OCI-LY1 (cell line): ENCODE results near the gene WHRN.

Experiments
- EZH2 ChIP-seq: fragments of 200-600 bp; sonication (generic), shearing (Covaris generic); IDR thresholded peaks from 2 replicates; pipeline ENCODE4 v1.8.0; 2017; ENCODE audit warnings: borderline replicate concordance, mixed run types, mild to moderate bottlenecking, antibody characterized with exemption, low read length, moderate library complexity, mixed read lengths
- TF ChIP-seq, protein P1 (sequence below): fragments of 200-600 bp; sonication (generic), shearing (Covaris generic); IDR thresholded peaks from 2 replicates; pipeline ENCODE4 v1.5.1; 2017; ENCODE audit warnings: mild to moderate bottlenecking, antibody characterized with exemption, low read length, moderate library complexity, mixed read lengths

DNA sequence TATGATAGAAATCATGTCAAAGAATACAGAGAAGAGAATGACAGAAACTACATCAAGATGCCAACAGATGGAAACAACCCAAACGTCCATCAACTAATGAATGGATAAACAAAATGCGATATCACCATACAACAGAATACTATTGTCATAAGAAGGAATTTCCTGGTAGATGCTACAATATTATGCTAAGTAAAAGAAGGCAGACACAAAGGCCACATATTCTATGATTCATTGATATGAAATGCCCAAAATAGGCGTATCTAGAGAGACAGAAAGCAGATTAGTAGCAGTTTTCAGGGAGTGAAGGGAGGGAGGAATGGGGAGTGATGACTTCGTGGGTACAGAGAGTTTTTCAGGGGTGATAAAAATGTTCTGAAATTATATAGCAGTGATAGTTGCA is 59.2 kb downstream of the WHRN start:
- TF ChIP-seq, protein P1, sequence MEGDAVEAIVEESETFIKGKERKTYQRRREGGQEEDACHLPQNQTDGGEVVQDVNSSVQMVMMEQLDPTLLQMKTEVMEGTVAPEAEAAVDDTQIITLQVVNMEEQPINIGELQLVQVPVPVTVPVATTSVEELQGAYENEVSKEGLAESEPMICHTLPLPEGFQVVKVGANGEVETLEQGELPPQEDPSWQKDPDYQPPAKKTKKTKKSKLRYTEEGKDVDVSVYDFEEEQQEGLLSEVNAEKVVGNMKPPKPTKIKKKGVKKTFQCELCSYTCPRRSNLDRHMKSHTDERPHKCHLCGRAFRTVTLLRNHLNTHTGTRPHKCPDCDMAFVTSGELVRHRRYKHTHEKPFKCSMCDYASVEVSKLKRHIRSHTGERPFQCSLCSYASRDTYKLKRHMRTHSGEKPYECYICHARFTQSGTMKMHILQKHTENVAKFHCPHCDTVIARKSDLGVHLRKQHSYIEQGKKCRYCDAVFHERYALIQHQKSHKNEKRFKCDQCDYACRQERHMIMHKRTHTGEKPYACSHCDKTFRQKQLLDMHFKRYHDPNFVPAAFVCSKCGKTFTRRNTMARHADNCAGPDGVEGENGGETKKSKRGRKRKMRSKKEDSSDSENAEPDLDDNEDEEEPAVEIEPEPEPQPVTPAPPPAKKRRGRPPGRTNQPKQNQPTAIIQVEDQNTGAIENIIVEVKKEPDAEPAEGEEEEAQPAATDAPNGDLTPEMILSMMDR: no peak
- TF ChIP-seq EZH2: no peak
